Activated CD4-positive, alpha-beta T cell treated with anti-CD3 and anti-CD28 coated beads for 48 hours (primary cell): ENCODE results near the gene PRR33.
"Not testable (repeated sequence)": the region's sequence is repeated elsewhere in the genome, so short reads cannot be mapped to it uniquely, and the experiment has no call there.

Experiments
- DNase-seq: peaks from one replicate; pipeline ENCODE4 v3.0.0-alpha.2; 2020

PRR33 gene

DNA sequence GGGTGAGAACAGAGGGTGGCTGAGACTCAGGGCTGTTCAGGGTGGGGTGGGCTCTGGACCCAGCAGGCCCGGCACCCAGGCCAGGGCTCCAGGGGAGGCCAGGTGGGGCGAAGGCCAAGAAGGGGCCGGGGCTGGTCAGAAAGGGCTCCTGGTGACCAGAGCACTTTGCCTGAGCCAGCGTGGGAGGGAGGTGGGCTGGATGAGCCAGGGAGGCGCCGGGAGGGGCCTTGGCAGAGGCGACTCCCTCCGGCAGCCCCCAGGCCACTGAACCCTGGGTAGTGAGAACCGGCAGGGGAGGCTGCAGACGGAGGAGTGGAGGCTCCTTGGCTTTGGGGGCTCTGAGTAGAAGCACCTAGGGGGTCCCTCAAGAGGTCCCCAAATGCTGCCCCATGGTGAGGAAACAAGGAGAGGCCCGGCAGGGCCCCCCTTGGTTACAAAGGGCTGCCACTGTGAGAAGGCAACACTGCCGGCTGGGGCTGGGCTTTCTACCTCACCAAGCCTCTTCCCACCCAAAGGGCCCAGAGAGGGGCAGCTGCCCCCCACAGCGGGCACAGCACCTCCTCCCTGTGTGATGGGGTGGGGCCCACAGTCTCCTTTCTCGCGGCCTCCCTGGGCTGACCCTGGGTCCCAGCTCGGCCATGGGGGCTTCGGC lies 17.1 kb downstream of the PRR33 start:
- DNase-seq = not testable (repeated sequence)

DNA sequence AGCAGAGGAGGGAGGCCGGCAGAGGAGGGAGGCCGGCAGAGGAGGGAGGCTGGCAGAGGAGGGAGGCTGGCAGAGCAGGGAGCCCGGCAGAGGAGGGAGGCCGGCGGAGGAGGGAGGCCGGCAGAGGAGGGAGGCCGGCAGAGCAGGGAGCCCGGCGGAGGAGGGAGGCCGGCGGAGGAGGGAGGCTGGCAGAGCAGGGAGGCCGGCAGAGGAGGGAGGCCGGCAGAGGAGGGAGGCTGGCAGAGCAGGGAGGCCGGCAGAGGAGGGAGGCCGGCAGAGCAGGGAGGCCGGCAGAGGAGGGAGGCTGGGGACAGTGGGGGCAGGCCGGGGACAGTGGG lies 17.9 kb downstream of the PRR33 start:
- DNase-seq = not testable (repeated sequence)

DNA sequence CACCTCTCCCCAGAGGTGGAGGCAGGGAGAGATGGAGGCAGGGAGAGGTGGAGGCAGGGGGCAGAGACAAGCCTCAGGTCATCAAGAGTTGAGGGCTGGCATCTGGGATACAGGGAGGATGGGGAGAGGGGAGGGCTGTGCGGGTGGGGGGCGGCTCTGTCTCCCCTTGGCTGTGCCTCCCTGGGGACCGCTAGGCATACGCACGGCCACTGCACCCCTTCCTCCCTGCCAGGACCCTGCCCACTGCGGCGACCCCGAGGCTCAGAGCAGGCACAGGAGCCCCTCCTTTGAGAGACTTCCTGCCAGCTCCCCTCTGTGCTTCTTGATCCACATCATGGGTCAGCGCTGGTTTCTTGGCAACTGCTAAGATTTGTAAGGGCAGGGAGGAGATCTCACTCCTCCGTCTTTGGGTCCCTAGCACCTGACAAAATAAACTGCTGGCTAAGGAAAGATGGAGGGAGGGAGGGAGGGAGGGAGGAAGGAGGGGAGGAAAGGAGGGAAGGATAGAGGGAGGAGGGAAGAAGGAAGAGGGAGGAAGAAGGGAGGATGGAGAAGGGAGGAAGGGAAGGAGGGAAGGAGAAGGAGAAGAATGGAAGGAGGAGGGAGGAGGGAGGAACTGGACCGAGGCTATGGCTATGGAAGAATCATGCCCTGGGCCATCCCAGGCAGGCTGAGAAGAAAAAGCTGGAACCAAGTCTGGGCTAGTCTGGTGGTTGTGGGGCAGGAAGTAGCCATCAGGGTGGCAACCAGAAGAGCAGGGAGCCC lies 18.5 kb downstream of the PRR33 start:
- no peak for DNase-seq

DNA sequence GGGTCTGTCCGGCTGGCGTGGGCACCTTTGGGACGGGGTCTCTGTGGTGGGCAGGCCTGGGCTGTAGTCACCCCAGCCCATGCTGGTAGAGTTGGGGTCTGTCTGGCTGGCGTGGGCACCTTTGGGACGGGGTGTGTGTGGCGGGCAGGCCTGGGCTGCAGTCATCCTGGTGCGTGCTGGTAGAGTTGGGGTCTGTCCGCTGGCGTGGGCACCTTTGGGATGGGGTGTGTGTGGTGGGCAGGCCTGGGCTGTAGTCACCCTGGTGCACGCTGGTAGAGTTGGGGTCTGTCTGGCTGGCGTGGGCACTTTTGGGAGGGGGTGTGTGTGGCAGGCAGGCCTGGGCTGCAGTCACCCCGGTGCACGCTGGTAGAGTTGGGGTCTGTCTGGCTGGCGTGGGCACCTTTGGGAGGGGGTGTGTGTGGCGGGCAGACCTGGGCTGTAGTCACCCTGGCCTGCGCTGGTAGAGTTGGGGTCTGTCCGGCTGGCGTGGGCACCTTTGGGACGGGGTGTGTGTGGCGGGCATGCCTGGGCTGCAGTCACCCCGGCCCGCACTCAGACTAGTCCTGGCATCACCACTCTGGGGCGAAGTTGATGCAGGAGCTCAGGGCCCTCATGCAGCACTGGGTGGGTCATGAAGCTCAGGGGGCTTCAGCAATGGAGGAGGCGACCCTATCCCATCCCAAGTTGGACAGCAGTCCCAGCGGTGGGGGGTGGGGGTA lies 19.3 kb downstream of the PRR33 start:
- no peak for DNase-seq

DNA sequence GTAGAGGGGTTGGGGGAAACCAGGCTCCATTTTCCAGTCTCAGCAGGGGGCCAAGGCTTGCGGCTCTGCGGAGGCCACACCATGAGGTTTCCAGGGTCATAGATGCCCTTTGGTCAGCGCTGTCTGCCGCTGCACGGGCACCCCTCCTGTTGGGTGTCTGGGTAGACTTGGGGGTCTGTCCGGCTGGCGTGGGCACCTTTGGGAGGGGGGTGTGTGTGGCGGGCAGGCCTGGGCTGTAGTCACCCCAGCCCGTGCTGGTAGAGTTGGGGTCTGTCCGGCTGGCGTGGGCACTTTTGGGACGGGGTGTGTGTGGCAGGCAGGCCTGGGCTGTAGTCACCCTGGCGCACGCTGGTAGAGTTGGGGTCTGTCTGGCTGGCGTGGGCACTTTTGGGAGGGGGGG lies 20.2 kb downstream of the PRR33 start:
- DNase-seq = no peak

DNA sequence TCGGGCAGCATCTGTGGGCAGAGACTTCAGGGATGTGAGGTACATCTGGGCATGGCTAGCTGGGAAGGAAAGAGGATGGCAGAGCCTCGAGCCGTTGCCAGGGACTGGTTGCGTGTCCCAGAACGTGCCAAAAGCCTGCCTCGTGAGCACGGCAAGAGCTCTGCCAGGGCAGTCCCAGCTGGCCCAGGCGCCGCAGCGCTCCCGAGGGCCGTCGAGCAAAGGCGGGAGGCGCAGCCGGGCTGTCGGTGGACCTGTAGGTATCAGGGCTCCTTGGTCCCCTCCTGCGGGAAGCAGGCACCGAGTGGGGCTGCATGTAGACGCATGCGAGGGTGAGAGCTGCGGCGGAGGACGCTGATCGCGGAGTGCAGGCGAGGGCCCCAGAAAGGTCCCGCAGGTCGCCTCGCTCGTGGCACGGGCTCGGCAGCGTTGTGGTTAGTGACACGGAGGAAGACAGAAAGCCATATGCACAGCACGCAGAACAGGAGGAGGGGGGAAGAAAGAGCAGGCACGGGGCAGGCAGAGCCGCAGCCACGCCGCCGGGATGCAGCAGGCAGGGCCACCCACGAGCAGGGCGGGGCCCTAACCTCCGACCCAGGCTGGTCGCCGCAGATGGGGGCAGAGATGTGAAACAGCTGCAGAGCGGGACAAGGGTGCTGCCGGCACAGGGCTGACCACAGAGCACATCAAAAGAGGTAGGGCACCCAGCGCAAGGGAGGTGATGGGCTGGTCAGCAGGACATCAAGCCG lies 20.8 kb downstream of the PRR33 start:
- DNase-seq = peak; percentile 29

DNA sequence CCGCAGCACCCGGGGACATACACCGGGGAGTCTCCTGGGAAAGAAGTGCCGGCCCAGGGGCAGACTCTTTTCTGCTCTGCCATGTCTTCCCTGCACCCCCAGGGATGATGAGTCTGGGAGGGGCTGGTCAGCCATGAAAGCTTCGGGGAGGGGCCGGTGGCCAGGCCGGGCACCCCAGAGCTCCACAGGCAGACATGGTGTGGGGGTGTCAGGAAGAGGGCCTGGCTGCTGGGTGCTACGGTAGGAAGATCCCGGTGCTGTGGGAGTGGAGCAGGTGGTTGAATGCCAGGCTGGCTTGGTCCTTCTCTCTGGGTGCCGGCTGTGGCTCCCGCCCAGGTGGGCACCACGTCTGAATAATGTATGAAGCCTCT lies 21.4 kb downstream of the PRR33 start:
- no peak for DNase-seq

DNA sequence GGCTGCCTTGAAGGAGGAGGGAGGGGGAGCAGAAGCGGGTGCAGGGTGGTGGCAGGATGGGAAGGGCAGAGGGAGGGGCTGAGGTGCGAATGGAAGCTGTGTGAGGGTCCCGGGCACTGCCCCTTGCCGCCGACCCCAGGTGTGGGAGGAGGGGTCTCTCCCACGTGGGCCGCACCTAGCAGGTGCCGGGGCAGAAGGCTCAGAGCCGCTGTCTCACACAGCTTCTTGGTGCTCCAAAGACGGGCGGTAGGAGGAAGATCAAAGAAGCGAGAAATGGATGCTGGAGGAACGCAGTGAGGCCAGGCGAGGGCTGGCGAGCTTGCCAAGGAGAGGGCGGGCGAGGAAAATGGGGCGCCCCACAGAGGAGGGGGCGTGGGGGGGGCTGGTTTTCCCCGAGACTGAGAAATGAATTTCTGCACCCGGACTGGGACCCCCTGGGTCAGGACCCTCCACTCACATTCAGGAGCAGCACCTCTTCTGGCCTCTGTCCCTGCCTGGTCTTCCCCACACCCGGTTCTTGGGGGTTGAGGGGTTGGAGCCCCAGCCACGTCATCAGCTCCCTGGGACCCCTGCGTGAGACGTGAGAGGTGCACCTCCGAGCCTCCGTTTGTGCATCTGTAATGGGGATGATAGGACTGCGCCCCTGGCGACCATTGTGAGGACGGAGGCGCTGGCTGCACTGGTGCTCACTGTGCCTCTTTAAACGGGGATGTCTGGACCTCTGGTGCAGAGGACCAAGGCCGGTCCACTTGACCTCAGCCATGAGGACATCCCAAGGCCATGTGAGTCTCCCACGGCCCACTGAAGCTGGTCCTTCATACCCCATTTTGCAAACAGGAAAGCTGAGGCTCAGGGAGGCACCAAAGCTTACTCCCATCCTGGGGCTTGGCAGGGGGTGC lies 22.0 kb downstream of the PRR33 start:
- DNase-seq = no peak

DNA sequence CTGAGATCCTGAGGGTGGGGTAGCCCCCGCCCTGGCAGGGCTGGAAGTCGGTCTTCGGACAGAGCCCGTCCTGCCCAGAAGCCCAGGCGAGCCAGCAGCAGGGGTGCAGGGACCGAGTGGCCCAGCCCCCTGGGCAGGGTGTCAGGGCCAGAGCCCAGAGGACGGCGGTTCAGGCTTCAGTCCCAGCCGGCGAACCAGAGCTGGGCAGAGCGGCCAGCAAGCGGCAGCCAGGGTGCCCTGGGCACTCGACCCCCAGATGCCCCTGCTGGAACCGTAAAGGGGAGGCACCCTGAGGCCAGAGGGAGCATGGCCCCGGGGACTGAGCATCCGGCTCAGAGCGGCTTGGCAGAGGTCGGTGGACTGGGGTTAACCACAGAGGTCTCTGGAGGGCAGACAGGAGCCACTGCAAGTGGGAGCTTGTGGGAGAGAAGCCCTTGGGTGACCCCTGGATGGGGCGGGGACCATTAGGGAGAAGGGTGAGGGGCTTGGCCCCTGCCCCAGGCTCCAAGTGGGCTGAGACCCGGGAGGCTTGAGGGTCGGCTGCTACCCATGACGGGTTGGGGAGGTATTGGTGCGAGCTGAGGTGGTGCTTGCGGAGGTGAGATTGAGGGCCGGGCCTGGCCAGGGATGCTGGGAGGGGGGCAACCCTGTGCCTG lies 22.9 kb downstream of the PRR33 start:
- no peak for DNase-seq

DNA sequence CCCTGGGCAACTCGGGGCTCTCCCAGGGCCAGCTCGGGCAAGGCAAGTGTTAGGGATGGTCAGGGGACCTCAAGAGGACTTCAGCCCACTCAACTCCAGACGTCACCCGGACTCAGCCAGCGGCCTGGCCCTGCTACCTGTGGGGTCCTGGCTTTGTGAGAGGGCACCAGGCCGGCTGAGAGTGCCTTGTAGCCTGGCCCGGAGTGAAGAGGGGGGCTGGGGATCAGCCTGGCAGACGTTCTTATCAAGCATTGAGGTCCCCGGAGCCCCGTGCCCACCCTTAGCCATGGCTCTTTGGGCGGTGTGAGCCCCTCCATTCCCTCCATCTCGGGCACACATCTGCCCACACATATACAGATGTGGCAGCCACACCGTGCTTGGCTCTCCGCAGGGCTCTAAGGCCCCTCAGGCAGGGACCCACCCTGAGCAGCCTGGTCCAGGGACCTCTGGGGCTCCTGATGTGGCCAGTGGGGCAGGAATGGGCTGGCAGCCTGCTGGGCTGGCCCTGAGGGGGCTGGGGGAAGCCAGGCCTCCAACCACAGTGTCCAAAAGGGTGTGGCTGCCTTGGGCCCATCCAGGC lies 23.5 kb downstream of the PRR33 start:
- DNase-seq = no peak

DNA sequence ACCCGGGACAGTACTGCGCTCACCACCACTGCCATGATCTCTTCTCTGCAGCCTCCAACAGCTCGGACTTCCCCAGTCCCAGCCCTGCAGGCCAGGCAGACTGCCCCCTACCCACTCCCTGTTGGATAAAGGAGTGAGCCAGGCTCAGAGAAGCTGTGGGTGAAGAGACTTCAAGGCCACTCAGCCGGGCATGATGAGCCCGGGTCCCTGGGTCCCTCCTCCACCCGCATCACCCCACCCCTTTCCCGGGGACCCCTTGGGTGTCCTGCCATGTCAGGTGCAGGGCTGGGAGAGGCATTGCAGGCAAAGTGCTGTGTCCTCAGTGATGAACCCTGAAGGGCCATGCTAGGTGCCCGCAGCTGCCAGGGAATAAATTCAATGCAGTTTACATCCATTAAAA lies 24.3 kb downstream of the PRR33 start:
- no peak for DNase-seq

DNA sequence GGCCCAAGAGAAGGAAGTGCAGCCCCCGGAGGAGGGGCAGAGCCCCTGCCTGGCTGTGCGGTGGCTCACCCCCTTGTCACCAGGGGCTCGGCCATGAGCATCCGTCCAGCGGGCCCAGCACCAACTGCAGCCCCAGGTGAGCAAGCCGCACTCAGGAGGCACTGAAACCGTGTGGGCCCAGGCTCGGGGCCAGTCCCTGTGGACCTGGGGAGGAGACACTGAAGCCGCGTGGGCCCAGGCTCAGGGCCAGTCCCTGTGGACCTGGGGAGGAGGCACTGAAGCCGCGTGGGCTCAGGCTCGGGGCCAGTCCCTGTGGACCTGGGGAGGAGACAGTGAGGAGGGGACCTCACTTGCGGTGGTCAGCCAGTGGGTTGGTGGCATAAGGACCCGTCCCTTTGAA lies 24.9 kb downstream of the PRR33 start:
- no peak for DNase-seq

DNA sequence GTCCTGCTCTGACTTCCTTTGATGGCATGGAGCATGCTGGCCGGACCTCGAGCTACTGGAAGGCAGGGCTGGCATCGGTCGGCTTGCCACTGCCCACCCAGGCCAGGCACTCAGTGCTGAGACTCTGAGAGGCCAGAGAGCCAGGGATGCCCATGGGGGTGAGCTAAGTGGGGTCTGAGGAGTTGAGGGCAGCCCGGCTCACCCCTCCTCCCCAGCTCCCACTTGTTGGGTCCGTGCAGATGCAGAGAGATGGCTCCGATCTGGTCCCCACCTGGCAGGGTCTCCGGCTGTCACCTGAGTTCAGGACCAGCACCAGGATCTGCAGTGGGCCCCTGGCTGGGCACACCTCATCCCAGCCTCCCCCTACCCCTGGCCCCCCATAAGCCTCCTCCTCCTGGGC lies 25.5 kb downstream of the PRR33 start:
- DNase-seq = no peak

DNA sequence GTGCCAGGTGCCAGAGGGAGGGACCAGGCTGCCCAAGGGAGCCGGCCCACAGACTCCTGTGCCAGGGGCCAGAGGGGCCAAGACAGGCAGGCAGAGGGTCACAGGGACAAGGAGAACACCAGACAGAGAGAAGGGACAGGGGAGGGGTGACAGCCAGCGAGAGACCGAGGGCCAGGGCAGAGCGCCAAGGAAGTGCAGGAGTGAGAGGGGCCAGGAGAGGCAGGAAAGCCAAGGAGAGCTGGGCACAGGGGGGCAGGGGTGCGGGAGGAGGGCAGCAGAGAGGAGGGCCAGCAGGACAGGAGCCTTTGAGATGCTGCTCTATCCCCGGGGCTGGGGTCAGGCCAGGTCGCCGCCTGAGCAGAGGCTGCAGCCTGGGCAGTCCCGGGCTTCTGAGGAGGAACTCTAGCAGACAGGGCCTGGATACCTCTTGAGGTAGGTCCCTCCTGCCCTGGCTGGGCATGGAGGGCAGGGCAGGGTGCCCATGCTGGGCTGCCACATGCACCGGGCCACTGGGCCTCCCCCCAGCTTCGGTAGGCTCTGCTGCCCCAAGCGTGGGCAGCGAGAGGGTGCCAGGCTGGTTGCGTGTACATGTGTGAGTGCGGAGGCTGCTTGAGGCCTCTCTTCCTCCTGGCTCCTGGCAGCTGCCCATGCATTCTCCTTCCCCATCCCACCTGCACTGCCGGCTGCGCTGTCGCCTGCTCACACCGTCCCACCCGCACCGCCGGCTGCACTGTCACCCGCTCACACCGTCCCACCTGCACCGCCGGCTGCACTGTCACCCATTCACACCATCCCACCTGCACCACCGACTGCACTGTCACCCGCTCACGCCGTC lies 26.6 kb downstream of the PRR33 start:
- DNase-seq = no peak

DNA sequence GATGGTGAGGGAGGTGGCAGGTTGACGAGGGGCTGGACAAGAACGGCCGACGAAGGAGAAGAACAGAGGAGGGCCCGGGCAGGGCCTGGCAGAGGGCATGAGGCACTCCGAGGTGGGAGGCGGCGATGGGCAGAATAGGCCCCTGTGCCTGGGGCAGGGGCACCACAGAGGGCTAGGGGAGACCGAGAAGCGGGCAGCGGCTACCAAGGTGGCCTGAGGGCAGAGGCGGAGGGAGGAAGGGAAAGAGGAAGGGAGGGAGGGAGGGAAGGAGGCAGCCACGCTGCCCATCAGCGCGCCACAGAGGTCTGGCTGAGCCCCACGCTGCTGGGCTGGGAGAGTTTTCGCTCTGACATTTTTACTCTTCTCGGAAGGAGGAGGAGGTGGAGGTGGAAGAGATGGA lies 27.5 kb downstream of the PRR33 start:
- no peak for DNase-seq

DNA sequence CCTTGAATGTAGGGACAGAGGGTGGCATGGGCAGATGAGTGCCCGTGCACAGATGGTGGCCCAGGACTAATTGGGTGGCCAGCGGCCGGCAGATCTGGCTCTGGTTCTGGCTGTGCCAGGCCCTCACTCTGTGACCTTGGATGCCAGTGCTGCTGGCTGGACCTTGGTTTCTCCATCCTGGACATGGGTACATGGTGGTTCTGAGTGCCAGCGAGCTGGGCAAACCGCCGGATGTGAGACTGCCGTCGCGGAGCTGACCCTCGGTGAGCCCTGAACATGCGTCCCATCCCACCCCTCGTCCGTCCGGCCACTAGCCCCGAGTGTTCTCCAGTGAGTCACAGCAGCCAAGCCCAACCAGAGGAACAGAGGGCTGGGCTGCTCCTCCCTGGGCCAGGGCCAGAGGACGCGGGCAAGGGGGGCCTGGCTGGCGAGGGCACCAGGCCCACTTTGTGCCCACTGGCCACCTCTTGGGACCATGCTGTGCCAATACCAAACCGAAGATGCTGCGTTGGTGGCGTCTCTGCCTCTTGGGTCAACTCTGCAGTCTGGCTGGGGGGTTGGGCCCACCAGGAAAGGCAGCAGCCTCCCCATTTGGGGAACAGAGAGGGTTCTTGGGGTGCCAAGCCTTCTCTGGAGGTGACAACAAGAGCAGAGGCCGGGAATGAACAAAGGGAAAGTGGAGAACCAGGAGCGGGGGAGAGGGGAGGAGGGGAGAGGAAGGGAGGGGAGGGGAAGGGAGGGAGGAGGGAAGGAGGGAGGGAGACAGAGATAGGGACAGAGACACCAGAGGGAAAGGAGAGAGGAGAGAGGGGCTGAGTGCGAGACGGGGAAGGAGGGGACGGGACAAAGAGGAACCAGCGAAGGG lies 28.1 kb downstream of the PRR33 start:
- no peak for DNase-seq

DNA sequence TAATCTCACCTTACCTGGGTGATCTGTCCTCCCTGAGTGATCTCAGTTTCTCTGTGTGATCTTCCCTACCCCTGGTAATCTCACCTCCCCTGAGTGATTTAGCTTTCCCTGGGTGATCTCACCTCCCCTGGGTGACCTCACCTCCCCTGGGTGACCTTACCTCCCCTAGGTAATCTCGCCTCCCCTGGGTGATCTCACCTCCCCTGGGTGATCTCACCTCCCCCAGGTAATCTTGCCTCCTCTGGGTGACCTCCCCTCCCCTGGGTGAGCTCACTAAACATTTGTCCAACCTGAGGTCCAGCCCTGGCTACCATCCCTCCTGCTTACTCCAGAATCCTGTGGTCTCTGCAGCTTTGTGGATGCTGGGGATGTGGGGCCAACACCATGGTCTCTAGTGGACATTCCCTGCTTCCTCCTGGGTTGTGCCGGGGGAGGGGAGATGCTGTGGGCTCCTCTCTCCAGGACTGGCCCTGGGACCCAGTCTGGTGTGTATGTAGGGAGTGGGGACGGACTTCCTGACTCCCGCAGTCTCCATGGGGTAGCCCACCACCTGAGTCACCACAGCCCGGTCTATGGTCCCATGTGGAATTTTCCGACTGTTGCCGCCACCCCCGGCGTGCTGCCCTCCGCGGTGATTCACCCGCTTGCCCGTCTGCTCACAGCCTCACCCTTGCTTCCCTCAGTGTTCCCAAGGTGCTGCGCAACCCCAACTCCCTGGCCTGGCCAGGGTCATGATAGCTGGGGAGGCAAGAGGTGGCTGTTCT lies 28.9 kb downstream of the PRR33 start:
- DNase-seq = no peak
